ENCODE results near the gene ABCA7. TPM values are rescaled to one million over a fixed set of nuclear protein-coding genes. Genes with fewer than 3 reads are reported as not detected.

The ABCA7 gene
- total RNA-seq, 1 donor: 3.5 TPM

GRCh38 chr19:999379-999719 lies 40.6 kb upstream of the ABCA7 start:
- TF ChIP-seq, protein P1, sequence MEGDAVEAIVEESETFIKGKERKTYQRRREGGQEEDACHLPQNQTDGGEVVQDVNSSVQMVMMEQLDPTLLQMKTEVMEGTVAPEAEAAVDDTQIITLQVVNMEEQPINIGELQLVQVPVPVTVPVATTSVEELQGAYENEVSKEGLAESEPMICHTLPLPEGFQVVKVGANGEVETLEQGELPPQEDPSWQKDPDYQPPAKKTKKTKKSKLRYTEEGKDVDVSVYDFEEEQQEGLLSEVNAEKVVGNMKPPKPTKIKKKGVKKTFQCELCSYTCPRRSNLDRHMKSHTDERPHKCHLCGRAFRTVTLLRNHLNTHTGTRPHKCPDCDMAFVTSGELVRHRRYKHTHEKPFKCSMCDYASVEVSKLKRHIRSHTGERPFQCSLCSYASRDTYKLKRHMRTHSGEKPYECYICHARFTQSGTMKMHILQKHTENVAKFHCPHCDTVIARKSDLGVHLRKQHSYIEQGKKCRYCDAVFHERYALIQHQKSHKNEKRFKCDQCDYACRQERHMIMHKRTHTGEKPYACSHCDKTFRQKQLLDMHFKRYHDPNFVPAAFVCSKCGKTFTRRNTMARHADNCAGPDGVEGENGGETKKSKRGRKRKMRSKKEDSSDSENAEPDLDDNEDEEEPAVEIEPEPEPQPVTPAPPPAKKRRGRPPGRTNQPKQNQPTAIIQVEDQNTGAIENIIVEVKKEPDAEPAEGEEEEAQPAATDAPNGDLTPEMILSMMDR (IDR thresholded peaks at IDR 0.05; ENCODE audit: insufficient read depth, low read length): no peak
- no peak for DNase-seq (ENCODE audit: low read depth)
- H3K4me3 ChIP-seq (ENCODE audit: low read depth, low read length): no peak overlapping the region

- peak; percentile 38 for DNase-seq (ENCODE audit: low read depth)
- TF ChIP-seq, protein P1 (IDR thresholded peaks at IDR 0.05; ENCODE audit: insufficient read depth, low read length): peak; percentile 64
- peak within 1 kb of the TSS; percentile 50 for H3K4me3 ChIP-seq (ENCODE audit: low read depth, low read length)
Measured at GRCh38 chr19:1000095-1000494, 39.8 kb upstream of the ABCA7 start, which contains the start of gene GRIN3B. Gene GRIN3B, plus strand, starts transcription at chr19:1000419. Its CDS starts 19 bp downstream, at chr19:1000438.

GRCh38 chr19:1000591-1001537 lies 39.0 kb upstream of the ABCA7 start:
- peak overlapping the region; percentile 17 for H3K4me3 ChIP-seq (ENCODE audit: low read depth, low read length)
- TF ChIP-seq, protein P1 (IDR thresholded peaks at IDR 0.05; ENCODE audit: insufficient read depth, low read length): no peak
- no peak for DNase-seq (ENCODE audit: low read depth)

GRCh38 chr19:1001538-1002166 lies 38.3 kb upstream of the ABCA7 start:
- TF ChIP-seq, protein P1 (IDR thresholded peaks at IDR 0.05; ENCODE audit: insufficient read depth, low read length): peak; percentile 88
- no peak overlapping the region for H3K4me3 ChIP-seq (ENCODE audit: low read depth, low read length)
- DNase-seq (ENCODE audit: low read depth): no peak

GRCh38 chr19:1002600-1002999 lies 37.3 kb upstream of the ABCA7 start:
- H3K4me3 ChIP-seq (ENCODE audit: low read depth, low read length): no peak overlapping the region
- TF ChIP-seq, protein P1 (IDR thresholded peaks at IDR 0.05; ENCODE audit: insufficient read depth, low read length): no peak
- no peak for DNase-seq (ENCODE audit: low read depth)

DNA sequence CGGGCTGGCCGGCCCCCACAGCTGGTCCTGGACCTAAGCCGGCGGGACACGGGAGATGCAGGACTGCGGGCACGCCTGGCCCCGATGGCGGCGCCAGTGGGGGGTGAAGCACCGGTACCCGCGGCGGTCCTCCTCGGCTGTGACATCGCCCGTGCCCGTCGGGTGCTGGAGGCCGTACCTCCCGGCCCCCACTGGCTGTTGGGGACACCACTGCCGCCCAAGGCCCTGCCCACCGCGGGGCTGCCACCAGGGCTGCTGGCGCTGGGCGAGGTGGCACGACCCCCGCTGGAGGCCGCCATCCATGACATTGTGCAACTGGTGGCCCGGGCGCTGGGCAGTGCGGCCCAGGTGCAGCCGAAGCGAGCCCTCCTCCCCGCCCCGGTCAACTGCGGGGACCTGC lies 36.6 kb upstream of the ABCA7 start:
- TF ChIP-seq, protein P1 (IDR thresholded peaks at IDR 0.05; ENCODE audit: insufficient read depth, low read length): no peak
- DNase-seq (ENCODE audit: low read depth): no peak
- H3K4me3 ChIP-seq (ENCODE audit: low read depth, low read length): no peak overlapping the region

Data from fibroblast of the aortic adventitia (primary cell).